HG03095 (cell line): ENCODE results near the gene DCST1.

ENCODE experiments used
- ATAC-seq: cut with Tn5 transposase; IDR thresholded peaks from one replicate; pipeline ENCODE4 v1.9.1; 2021; ENCODE audit warnings: moderate library complexity; ENCODE audit not compliant: unreplicated experiment

DCST1 gene

GRCh38 chr1:155030899-155031298 lies 2.7 kb upstream of the DCST1 start:
- ATAC-seq, result no peak

- ATAC-seq, result no peak
Observed at GRCh38 chr1:155032886-155033285, 738 bp upstream of the DCST1 start.

GRCh38 chr1:155034318-155035208 lies 939 bp downstream of the DCST1 start:
- ATAC-seq, result no peak

GRCh38 chr1:155035936-155036335 lies 2.3 kb downstream of the DCST1 start:
- no peak for ATAC-seq

- ATAC-seq, result no peak
Observed at GRCh38 chr1:155037043-155037442, 3.4 kb downstream of the DCST1 start.

GRCh38 chr1:155037851-155038441 lies 4.3 kb downstream of the DCST1 start:
- no peak for ATAC-seq

GRCh38 chr1:155038602-155039307 lies 5.1 kb downstream of the DCST1 start:
- ATAC-seq, result no peak

GRCh38 chr1:155039308-155039669 lies 5.7 kb downstream of the DCST1 start:
- no peak for ATAC-seq

- no peak for ATAC-seq
Observed at GRCh38 chr1:155040358-155041093, 6.9 kb downstream of the DCST1 start.

GRCh38 chr1:155042789-155043188 lies 9.2 kb downstream of the DCST1 start:
- ATAC-seq, result no peak

- ATAC-seq, result no peak
Observed at GRCh38 chr1:155043301-155043702, 9.7 kb downstream of the DCST1 start.

GRCh38 chr1:155043793-155044192 lies 10.2 kb downstream of the DCST1 start:
- ATAC-seq, result no peak

- ATAC-seq, result no peak
Observed at GRCh38 chr1:155044365-155044764, 10.7 kb downstream of the DCST1 start.

GRCh38 chr1:155044812-155045657 lies 11.4 kb downstream of the DCST1 start:
- ATAC-seq, result no peak

GRCh38 chr1:155048449-155049334 lies 15.1 kb downstream of the DCST1 start:
- ATAC-seq, result no peak

- no peak for ATAC-seq
Observed at GRCh38 chr1:155049651-155050559, 16.3 kb downstream of the DCST1 start.

- peak; percentile 50 for ATAC-seq
Observed at GRCh38 chr1:155050560-155051341, 17.1 kb downstream of the DCST1 start, which contains the start of gene ADAM15. TSS of gene ADAM15 (plus strand) at chr1:155051316. CDS start at chr1:155051387, 71 bp downstream.
